Femur (tissue), 1 donor: ENCODE data around the gene CYFIP1.

Source experiments
- DNase-seq: peaks from one replicate; pipeline ENCODE4 v3.0.0-alpha.2; 2017

CYFIP1 gene

DNA sequence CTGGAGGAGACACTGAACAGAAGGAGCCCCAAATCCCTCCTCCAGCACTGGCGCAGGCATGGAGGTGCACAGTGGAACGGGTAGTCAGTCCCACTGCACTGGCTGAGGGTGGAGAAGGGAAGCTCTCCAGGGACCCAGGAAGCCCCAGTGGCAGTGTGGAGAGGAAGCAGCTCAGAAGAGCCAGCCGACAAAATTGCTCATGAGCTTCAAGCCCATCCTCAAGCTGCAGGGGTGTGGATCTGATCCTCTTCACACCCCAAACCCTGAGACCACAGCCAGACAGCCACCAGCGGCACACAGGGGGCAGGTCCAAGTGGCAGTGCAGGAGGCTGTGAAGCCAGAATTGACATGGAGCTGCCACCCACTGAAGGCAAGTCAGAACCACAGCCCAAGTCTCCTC is 32.1 kb downstream of the CYFIP1 start:
- no peak for DNase-seq

DNA sequence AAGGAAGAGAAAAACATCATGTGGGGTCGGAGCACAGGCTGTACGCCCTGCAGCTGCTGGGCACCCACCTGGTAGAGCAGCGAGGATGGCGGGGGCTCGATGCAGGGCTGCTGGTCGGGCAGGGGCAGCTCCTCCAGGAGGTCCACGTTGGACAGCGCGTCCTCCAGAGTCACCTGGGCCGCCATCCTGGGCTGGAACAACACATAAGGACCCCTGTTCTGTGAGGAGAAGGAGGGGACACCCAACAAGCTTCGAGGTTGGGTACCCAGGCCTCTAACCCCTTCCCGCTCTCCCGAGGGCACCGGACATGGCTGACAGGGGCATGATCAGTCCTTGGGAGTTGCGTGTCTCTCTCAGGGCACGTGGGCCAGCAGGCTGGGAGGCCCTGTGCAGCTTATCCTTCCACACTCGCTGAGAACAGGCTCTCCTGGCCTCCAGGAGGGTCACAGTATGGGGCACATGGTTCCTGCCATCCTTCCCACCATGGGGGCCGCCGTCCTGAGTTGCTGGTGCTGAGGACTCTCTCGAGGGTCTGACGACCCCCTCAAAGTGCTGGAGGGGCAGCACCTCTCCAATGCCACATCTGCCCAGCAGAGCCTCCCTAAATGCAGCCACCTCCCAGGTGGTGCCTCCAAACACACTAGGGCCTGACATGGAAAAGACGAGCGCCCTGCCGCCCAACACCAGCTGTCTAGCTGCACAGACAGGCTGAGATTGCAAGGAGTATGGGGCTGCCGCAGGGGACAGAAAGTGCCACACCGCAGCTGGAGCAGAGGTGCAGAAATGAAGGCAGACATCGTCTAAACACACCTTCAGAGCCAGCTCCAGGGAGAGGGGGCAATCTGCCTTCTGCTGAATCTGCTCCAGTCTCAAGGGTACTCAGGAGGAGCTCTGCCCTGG is 32.8 kb downstream of the CYFIP1 start:
- DNase-seq, result no peak

DNA sequence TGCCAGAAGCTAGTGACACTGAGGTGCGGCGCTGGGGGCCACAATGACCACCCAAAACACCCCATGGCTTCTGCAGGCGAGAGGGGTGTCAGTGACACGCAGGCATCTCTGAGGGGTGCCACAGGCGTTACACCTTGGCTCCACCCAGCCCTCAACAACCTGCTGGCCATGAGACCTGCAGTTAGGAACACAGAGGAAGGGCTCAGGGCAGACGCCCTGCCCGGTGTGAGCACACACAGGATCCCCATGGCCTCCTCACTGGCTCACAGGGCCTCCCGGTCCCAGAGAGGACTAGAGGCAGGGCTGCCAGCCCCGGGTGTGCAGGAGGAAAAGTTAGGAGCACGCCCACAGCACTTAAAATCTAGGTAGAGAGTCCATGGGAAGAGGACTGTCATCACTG is 35.1 kb downstream of the CYFIP1 start:
- DNase-seq, result no peak

DNA sequence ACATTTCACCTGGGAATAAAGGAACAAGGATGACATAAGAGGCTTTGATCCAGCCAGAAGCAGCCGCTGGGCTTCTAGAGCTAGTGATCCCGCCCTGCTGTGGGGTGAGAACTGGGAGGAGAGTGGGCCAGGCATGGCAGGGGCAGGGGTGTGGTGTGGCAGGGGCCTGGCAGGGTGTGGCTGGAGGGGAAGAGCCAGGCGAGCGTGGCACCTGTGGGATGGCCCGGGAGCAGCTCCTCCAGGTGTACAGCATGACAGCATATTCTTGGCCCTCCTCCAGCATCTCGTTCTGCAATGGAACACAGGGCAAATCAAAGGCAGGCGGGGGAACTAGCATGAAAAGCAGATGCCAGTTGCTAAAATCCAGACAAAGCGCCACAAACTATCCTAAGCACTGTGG is 35.5 kb downstream of the CYFIP1 start:
- no peak for DNase-seq

DNA sequence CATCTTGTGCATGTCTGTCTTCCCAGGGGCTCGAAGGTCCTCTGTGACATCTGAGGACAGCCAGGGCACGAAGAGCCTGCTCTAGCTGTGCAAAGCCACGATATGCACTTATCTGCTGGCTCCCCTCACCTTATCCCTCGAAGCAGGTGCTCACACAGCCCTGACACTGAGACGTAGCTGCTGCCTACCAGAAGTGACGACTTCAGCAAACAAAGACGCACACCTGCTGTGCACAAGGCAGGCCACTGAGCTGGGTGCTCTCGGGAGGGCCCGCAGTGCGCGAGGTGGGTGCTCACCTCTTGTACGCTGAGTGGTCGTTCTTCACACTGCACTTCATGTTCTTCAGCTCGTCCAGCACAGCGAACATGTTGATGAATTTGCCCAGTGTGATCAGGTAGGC is 37.3 kb downstream of the CYFIP1 start:
- DNase-seq, result no peak

DNA sequence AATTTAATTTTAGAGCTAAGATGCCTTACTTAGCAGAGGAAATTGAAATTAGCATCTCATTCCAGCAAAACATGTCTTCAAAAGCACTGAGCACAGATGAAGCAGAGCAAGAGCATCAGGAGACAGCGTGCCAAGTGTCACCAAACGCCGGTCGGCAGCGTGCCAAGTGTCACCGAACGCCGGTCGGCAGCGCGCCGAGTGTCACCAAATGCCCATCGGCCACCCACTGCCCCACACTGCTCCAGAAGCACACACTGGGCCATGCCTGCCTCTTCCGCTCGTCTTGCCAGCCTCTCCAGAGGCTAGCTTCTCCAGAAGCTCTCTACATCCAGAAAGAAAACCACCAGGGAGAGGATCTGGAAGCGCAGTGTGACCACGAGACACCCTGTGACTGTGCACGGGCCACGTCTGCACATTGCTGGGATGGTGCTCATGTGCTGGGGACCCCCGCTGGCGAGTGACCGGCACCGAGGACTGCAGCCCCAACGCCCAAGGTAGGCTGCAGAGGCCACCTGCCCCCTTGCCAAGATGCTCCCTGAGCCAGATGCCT is 37.8 kb downstream of the CYFIP1 start:
- DNase-seq, result no peak

DNA sequence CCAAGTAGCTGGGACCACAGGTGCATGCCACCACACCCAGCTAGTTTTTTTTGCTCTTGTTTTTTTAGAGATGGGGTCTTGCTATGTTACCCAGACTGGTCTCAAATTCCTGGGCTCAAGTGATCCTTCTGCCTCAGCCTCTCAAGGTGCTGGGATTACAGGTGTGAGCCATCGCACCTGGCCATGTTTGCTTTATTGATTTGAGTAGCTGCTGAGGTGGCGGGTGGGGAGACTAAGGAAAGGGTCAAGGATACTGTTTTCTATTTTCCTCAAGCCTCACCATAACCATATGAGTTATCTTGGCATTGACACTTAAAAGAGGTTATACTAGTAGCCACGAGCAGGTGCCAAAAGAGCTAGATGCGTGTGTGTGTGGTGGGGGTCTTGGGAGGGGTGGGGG is 39.0 kb downstream of the CYFIP1 start:
- DNase-seq, result no peak

DNA sequence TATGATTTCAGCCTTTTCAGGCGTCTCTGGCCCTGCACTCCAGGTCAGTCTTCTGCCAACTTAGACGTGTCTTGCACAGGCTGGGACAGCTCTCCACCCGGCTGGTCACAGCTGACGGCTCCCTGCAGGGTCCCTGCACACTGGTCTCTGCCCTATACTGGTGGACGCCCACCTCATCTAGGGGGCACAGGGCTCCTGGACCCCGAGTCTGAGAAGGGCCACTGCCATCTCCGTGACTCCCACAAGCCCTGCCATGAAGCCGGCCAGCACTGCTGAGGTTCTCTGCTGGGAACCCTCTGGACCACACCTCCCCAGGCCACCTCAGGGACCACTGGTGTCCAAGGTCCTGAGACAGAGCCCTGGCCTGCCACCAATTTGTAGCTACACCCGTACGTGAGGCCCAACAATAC is 40.5 kb downstream of the CYFIP1 start:
- no peak for DNase-seq

DNA sequence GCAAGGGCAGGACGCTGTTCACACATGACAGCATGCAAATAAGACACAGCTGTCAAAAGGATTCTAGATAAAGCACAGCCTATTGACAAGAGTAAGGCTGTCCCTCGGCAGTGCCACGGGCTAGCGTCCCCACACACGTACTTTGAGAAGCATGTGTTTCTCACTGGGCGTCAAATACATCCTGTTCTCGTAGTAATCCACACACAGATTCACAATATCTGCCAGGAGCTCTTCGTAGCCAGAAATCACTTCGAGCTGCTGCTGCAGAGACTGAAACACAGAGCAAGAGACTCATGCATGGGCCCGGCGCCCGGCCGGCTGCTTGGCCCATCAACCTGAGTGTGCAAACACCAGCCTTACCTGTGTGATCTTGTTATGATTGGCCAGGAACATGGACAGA is 41.1 kb downstream of the CYFIP1 start:
- DNase-seq, result no peak

DNA sequence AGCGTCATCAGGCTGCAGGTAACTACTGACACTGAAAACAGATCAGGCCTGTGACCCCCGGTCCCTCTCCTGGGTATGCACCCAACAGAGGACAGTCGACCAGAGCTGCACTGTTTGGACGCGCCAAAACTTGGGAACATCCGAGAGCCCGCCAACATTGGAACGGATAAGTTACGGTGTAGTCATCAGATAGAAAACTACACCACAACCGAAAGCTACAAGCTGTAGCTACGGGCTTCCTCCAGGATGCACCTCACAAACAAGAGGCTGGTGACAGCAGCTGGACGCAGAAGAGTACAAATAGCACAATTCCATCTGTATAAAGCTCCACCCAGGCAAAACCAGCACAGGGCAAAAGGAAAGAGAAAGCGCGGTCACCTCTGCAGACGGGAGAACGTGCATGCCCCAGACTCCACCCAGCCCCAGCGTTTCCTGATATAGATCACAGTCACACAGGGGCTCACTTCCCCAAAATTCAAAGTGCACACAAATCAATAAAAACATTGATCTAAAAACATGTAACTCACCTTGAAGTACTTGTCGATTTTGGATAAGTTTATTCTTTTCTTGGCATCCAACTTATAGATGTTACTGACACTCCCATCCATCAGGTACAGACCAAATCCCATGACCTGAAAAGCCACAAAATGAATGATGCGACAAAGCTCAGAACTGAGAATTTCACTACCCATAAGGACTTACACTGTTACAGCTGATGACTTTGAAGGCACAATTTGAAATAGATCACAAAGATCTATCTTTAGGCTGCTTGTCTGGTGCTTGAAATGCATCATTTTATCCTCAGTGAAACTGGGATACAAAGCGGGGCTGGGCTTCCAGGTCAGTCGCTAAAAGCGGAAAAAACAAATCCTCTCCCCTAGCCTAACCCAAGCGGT is 43.3 kb downstream of the CYFIP1 start:
- no peak for DNase-seq

DNA sequence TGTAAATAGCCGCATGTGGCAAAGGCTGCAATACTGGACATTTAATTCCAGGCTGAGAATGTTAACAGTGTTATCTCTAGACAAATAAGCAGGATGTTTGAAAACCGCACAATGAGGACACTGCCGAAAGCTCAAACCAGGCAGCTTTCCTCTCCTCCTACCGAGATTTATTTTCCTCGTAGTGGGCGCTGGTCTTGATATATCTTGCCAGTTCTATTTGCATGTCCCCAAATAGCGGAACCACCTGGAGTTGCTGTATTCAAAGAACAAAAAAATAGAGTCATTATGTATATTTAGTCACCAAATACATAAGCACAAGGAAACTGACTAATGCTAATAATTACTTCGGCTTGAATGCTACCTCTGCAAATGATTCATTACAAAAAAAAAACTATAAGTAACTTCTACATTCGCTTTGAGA is 46.5 kb downstream of the CYFIP1 start:
- DNase-seq, result no peak

DNA sequence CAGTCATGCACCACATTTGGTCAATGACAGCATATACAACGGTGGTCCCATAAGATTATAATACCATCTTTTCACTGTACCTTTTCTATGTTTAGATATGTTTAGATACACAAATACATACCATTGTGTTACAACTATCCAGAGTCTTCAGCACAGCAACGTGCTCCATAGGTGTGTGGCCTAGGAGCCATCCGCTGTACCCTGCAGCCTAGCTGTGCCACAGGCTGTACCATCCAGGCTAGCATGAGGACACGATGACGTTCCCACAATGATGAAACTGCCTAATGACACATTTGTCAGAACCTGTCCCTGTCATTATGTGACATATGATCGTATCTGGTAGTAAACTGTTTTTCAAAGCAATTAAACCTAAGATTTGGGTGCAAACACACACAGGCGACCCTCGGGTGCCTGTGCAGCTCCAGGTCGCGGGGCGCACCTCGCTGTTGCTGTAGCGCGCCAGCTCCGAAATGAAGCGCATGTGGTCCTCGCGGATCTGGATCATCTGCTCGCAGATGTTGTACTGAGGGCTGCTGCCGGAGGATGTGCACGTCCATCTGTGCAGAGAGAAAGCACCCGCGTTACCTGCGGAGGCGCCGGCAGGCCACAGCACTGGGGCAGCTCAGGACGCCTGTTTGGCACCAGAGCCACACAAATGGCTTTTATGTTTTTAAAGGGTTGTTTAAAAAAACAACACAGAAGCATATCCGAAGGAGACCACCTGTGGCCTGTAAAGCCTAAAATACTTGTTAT is 48.2 kb downstream of the CYFIP1 start:
- DNase-seq, result no peak

DNA sequence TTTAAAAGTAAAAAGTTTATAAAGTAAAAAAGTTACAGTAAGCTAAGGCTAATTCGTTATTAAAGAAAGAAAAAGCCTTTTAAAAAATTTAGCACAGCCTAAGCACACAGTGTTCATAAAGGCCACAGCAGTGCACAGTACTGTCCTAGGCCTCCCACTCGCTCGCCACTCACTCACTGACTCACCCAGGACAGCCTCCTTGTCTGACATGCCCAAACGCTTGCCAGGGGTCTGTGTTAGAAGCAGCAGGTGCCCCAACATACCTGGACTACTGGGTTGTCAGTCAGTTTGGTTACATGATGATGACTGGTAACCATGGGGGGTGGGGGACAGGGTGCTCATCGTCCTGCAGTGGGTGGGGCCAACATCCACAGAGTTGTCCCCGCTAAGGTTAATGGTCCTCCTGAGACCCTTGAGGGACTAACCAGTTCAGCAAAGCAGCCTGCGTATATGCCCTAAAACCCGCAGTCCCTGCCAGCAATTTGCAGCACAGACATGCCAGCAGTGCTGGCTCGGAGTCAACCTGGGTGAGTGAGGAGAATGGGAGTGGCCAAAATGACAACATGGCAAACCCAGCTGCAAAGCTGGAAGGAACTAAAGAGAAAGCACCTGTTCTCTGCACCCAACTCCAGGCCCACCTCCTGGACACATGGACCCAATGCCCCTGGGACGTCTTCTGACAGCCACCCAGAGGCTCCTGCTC is 49.2 kb downstream of the CYFIP1 start:
- peak; percentile 52 for DNase-seq

DNA sequence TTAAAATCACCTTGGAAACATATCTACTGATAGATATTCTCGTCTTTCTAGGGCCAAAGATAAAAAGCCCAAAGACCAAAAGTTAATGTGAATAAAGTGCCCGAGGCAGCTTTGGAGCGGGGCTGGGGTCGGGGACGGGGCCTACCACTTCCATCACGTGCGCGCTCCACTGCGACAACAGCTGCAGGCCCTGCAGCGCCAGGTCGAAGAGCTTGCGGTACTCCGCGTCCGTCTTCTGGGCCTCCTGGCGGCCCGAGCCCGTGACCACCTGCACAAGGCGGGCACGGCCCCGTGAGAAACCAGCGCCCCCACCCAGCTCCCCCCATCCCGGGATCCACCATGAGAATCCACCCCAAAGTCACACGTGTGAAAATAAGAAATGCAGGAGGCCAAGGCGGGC is 52.4 kb downstream of the CYFIP1 start:
- DNase-seq, result no peak

DNA sequence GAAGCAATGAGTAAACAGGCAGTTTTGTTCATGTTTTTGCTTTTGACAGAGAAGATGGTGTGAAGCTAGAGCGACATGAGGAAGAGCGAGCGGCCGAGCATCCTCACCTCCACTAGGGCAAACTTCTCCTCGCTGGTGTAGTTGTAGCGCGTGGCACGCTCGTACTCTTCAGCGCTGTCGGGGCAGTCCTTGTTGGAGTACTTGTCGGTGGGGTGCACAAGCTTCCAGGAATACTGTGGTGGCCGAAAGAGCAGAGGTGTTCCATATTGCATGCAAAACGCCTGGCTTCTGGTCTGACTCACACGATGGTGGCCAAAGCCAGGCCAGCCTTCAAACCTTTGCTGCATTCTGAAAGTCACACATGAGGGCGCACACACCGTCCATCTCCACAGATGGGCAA is 54.3 kb downstream of the CYFIP1 start:
- DNase-seq, result no peak

DNA sequence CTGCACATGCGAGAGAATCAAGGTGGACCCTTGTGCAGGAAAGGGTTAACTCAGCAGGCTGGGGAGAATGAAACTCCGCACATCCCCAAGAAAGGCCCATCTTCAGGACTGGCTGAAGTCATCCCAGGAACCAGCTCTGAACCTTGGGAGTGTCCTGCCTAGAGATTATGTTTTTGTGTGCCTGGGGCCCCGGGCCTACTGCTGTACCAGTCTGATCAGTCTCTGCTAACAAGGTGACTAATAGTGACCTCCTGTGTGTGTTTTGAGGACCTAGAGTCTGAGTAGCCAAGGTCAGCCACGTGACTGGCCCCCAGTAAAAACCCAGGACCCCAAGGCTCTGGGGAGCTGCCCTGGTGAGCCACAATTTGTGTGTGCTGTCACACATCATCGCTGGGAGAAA is 58.2 kb downstream of the CYFIP1 start:
- no peak for DNase-seq

DNA sequence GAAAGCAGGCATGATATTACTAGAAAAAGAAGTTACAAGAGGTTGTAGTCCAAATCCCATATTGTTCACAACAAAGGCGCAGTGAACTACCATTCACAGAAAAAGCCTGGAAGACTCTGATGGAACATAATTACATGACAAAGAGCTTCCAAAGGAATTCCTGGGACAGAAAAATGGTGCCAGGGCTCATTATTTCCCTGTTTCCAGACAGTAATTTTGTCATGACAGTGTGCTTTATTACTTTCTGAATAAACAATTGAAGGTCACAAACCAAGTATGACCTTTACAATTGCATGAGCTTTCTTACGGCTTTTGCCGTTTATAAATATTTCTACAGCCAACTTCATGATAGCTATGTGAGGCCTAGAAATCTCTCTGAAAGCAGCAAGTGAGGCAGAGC is 61.0 kb downstream of the CYFIP1 start:
- no peak for DNase-seq

DNA sequence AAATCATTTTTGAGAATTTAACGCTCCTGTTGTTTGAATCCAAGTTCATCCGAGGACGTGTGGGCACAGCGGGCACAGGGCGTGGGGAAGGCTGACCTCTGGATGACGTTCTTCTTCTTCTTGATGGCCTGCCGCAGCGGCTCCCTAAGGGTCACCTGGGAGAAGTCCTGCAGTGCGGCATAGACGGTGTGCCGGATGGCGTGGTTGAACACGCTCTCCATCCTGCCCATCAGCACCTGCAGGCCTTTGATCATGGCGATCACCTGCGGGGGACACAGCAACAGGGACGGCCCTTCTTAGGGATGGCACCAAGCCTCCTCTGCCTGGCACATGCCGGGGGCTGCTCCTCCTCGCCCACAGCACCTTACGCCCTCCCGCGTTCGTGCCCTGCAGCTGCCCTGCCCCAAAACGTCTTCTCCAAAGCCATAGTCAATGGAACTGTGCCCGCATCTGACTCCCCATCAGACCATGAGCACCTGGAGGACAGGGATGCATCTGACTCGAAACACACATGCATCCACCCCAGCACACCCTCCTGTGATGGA is 61.5 kb downstream of the CYFIP1 start:
- no peak for DNase-seq

DNA sequence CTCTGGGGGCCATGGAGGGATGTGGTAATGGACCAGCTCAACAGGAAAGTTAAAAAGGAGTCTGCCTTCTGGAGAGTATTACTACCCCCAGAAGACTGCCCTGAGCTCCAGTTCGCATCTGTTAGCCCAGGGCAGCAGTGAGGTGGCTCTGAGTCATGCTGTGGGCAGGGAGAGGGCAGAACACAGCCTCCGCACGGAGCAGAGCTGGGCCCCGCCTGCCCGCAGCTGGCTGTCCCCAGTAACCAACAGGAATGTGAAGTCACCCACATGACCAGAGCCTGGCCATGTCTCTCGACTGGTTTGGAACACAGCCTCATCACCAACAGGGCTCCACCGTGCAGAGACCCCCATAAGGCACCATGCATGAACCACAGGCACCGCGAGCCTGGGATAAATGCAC is 62.1 kb downstream of the CYFIP1 start:
- no peak for DNase-seq

DNA sequence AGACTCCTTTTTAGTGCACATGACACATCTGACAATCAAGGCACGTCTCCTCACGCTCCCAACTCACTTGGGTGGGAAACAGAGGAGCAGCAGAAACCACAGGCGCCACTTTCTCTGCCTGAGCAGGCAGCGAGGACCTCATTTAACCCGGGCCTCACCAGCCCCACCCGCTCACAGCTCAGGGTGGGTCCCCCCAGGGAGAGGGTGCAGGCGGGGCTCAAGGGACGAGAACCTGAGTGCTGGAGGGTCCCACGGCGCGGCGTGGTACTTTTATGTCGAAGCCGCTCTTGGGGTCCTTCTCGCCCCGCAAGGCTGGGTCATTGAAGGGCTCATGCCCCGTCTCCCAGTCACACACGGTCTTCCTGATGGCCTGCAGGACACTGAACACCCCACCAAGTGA is 62.6 kb downstream of the CYFIP1 start:
- DNase-seq, result no peak

DNA sequence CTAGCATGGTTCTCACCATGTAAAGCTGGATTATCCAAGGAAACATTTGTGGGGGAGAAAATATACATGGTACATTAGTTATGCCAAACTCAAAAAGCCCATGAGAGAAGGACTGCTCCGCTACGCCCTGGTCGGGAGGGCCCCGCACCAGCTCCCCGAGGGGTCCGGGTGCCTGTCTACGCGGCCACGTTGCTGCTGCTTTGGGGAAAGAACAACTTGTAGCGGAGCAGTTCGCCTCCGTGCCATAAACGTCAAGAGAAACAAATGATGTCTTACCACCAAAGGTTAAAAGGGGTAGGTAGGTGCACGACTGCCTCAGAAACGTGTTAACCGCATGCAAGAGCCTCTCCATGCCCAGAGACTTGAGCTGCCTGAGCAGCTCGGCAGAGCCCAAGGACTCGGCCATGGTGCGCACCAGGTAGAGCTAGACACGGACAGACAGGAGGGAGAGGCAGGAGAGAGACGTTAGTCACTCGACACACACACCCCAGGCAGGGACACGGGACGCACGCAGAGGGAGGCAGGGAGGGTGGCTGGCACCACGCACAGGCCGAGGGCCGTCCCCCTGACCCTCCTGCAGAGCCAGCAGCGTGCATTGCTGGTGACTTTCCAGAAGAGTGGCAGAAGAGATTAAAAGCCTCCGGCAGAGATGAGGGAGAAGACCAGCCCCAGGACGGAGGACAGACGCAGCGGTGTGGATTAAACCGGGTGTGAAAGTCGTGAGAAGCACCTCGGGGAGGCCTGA is 63.4 kb downstream of the CYFIP1 start:
- DNase-seq, result no peak
